Measurements from ENCODE around the gene UBN1. TPM values are rescaled to one million over a fixed set of nuclear protein-coding genes. Genes with fewer than 3 reads are reported as not detected.

The UBN1 gene
- total RNA-seq, 1 donor from 2014 or later = 41.9 TPM

DNA sequence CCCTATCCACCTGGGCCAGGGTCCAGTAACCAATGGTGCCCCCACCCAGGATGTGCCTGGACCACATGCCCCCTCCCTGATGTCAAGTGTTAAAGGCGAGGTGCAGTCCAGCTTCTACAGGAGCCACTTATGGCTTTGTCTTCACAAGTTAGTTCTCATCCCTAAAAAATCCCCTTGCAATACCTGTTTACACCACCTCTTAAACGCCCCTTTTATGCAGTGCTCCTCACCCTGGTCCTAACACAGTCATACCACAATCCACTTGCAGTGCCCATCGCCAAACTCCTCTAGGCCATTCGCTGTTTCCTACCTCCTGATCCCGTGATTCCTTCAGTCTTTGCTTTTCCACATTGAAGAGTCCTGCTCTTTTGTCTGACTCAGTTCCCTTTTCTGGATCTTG lies 7.3 kb upstream of the UBN1 start:
- DNase-seq (ENCODE audit: low spot score, unreplicated experiment) = no peak
- H3K4me3 Mint-ChIP-seq (ENCODE audit: low read depth) = no peak overlapping the region
- no peak overlapping the region for H3K27ac Mint-ChIP-seq
- no peaks in the 10 kb centered on the region for H3K9me3 Mint-ChIP-seq (ENCODE audit: low read depth)
- peaks cover 20% of the 10 kb centered on the region for H3K36me3 Mint-ChIP-seq (ENCODE audit: insufficient read depth)
- no peaks in the 10 kb centered on the region for H3K27me3 Mint-ChIP-seq
- no peaks in the 10 kb centered on the region for H3K4me1 Mint-ChIP-seq (ENCODE audit: low read depth)
- TF ChIP-seq CTCF (IDR thresholded peaks at IDR 0.05; ENCODE audit: unreplicated experiment) = no peak

DNA sequence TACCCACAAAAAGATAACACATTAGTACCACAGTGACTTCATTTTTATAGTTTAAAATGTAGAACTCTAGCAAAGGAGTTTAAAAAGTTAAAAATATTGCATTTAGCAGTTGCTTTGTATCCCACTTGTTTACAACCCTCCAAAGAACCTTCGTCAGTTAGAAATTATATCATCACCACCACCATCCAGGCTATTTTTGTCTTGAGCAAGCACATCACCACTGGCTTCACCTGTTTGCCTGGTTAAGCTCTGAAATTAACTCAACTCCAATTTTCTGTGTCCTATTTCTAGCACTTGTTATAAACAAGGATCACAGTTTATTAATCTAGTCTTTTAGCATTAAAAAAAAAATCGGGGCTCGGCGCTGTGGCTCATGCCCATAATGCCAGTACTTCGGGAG lies 6.3 kb upstream of the UBN1 start:
- H3K27ac Mint-ChIP-seq = no peak overlapping the region
- no peaks in the 10 kb centered on the region for H3K27me3 Mint-ChIP-seq
- no peak for TF ChIP-seq CTCF (IDR thresholded peaks at IDR 0.05; ENCODE audit: unreplicated experiment)
- H3K4me3 Mint-ChIP-seq (ENCODE audit: low read depth) = no peak overlapping the region
- no peaks in the 10 kb centered on the region for H3K9me3 Mint-ChIP-seq (ENCODE audit: low read depth)
- no peak for DNase-seq (ENCODE audit: low spot score, unreplicated experiment)
- H3K36me3 Mint-ChIP-seq (ENCODE audit: insufficient read depth) = peaks cover 20% of the 10 kb centered on the region
- H3K4me1 Mint-ChIP-seq (ENCODE audit: low read depth) = peaks cover 7% of the 10 kb centered on the region

- TF ChIP-seq CTCF (IDR thresholded peaks at IDR 0.05; ENCODE audit: unreplicated experiment) = no peak
- no peaks in the 10 kb centered on the region for H3K27me3 Mint-ChIP-seq
- peaks cover 8% of the 10 kb centered on the region for H3K36me3 Mint-ChIP-seq (ENCODE audit: insufficient read depth)
- peak overlapping the region; percentile 86 for H3K27ac Mint-ChIP-seq
- peak; percentile 32 for DNase-seq (ENCODE audit: low spot score, unreplicated experiment)
- peaks cover 28% of the 10 kb centered on the region for H3K4me1 Mint-ChIP-seq (ENCODE audit: low read depth)
- no peaks in the 10 kb centered on the region for H3K9me3 Mint-ChIP-seq (ENCODE audit: low read depth)
- peak overlapping the region; percentile 88 for H3K4me3 Mint-ChIP-seq (ENCODE audit: low read depth)
Measured at GRCh38 chr16:4846503-4846900, 779 bp upstream of the UBN1 start.

GRCh38 chr16:4847774-4848587 lies 700 bp downstream of the UBN1 start:
- H3K4me1 Mint-ChIP-seq (ENCODE audit: low read depth) = peaks cover 31% of the 10 kb centered on the region
- H3K9me3 Mint-ChIP-seq (ENCODE audit: low read depth) = no peaks in the 10 kb centered on the region
- peaks cover 10% of the 10 kb centered on the region for H3K36me3 Mint-ChIP-seq (ENCODE audit: insufficient read depth)
- H3K27me3 Mint-ChIP-seq = no peaks in the 10 kb centered on the region
- peak; percentile 14 for TF ChIP-seq CTCF (IDR thresholded peaks at IDR 0.05; ENCODE audit: unreplicated experiment)
- H3K4me3 Mint-ChIP-seq (ENCODE audit: low read depth) = peak overlapping the region; percentile 85
- peak overlapping the region; percentile 96 for H3K27ac Mint-ChIP-seq
- DNase-seq (ENCODE audit: low spot score, unreplicated experiment) = peak; percentile 20

DNA sequence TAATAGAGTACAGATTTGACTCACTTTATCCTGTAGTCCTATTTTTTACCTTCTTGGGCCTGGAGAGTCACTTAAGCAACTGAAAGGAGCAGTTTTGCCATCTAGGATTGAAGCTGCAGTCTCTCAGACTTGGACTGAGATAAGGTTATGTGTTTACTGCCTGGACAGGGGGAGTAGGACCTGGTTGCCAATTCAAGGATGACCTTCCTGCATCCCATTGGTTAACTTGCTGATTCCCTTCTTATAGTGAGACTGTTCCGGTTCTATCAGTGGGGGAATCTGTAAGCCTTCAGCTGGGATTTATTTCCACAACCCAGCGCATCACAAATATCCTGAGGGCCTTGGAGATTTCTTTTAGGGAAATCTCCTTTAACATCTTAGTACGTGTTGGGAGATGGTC lies 2.9 kb downstream of the UBN1 start:
- Mint-ChIP-seq H3K4me1 (ENCODE audit: low read depth) (peaks cover 31% of the 10 kb centered on the region), H3K4me3 (ENCODE audit: low read depth) (peak overlapping the region; percentile 24), H3K36me3 (ENCODE audit: insufficient read depth) (peaks cover 5% of the 10 kb centered on the region), H3K27ac (no peak overlapping the region), H3K9me3 (ENCODE audit: low read depth) (no peaks in the 10 kb centered on the region), H3K27me3 (no peaks in the 10 kb centered on the region)
- no peak for DNase-seq (ENCODE audit: low spot score, unreplicated experiment)
- TF ChIP-seq CTCF (IDR thresholded peaks at IDR 0.05; ENCODE audit: unreplicated experiment) = no peak

Data from progenitor cell of endocrine pancreas (in vitro differentiated cells).